Right atrium auricular region (tissue), 2 donors: Measurements from ENCODE around the gene MAD2L2. TPM values are rescaled to one million over a fixed set of nuclear protein-coding genes. Genes with fewer than 3 reads are reported as not detected.

Source experiments
- DNase-seq: peaks from one replicate; pipeline ENCODE4 v3.0.0-alpha.2; 2019; ENCODE audit warnings: low spot score
- H3K27ac ChIP-seq, 2 donors: fragments of 200-600 bp; sonication (generic); 1 replicate in 1 of 2; 2 replicates in 1 of 2; pipeline ENCODE4 v1.5.1; 2016 to 2019
- H3K27me3 ChIP-seq, 2 donors: fragments of 200-600 bp; sonication (generic); one replicate each; pipeline versions ENCODE4 v1.5.1 to v1.6.0; 2017 to 2019
- H3K36me3 ChIP-seq: fragments of 200-600 bp; sonication (generic); one replicate; pipeline ENCODE4 v1.5.1; 2016
- H3K4me1 ChIP-seq, 2 donors: fragments of 200-600 bp; sonication (generic); one replicate each; pipeline versions ENCODE4 v1.5.1 to v1.6.0; 2017 to 2019
- H3K4me3 ChIP-seq, 2 donors: fragments of 200-600 bp; sonication (generic); 1 replicate in 1 of 2; 2 replicates in 1 of 2; pipeline ENCODE4 v1.5.1; 2017 to 2019; ENCODE audit warnings: mild to moderate bottlenecking in 1 of 2, moderate library complexity in 1 of 2
- H3K9me3 ChIP-seq, 2 donors: fragments of 200-600 bp; sonication (generic); one replicate each; pipeline ENCODE4 v1.5.1; 2019
- total RNA-seq, 2 donors: library from RNA; depleted of rRNA; stranded (reverse); fragments of >200 nt; gene quantifications; one replicate each; pipeline ENCODE4 v1.1.0, GENCODE V29; 2016
- TF ChIP-seq, protein P1 (sequence below), 2 donors: fragments of 200-600 bp; sonication (generic); IDR thresholded peaks; one replicate each; pipeline ENCODE4 v1.5.1; 2019; ENCODE audit warnings: antibody characterized with exemption in 2 of 2

Gene MAD2L2
- total RNA-seq: 10 to 100 TPM; 18.7 to 31.1 TPM

DNA sequence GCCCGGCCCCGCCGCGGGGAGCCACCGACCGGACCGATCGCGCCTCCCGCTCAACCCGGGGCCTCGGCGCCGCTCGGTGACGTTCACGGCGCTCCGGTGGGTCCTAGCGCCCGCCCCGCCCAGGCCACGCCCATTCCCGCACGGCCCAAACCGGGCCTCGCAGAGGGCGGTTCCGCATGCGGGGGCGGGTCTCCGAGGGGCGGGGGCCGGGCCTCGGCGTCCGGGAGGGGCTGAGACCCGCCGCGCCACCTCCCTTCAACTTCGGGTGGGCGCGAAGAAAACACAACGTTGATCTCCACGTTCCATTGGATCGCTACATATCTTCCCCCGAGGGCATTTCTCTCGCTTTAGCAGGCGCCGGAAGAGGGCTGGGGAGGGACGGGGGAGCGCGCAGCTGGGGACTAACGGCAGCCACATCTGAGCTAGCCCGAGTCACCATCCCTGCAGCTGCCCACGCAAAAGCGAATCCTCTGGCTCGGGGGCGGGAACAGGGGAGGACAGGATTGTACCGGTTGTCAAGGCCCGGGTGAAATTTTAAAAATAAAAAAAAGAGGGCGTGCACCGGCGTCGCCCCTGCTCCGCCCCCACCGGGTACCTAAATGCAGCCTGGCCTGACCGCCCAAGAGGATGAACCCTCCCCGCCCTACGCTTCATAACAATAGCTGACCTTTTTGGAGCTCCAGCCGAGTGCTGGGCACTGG is at the start of gene MAD2L2:
TSS of gene MAD2L2 (minus strand) at position 78 of the 701 bp plus-strand sequence. CDS start 547 bp downstream, outside the sequence.
- TF ChIP-seq, protein P1, sequence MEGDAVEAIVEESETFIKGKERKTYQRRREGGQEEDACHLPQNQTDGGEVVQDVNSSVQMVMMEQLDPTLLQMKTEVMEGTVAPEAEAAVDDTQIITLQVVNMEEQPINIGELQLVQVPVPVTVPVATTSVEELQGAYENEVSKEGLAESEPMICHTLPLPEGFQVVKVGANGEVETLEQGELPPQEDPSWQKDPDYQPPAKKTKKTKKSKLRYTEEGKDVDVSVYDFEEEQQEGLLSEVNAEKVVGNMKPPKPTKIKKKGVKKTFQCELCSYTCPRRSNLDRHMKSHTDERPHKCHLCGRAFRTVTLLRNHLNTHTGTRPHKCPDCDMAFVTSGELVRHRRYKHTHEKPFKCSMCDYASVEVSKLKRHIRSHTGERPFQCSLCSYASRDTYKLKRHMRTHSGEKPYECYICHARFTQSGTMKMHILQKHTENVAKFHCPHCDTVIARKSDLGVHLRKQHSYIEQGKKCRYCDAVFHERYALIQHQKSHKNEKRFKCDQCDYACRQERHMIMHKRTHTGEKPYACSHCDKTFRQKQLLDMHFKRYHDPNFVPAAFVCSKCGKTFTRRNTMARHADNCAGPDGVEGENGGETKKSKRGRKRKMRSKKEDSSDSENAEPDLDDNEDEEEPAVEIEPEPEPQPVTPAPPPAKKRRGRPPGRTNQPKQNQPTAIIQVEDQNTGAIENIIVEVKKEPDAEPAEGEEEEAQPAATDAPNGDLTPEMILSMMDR (IDR thresholded peaks at IDR 0.05): peak in 1 of 2 donors; percentile 28
- H3K27ac ChIP-seq: peak within 1 kb of the TSS; percentile 84
- no peaks in the 10 kb centered on the region for H3K27me3 ChIP-seq
- H3K4me1 ChIP-seq: peaks cover 0 to 13% of the 10 kb centered on the region in 2 donors
- peak within 1 kb of the TSS; percentile 73 to 91 for H3K4me3 ChIP-seq
- H3K36me3 ChIP-seq: peaks cover 6% of the 10 kb centered on the region
- DNase-seq: peak; percentile 69
- no peaks in the 10 kb centered on the region for H3K9me3 ChIP-seq

DNA sequence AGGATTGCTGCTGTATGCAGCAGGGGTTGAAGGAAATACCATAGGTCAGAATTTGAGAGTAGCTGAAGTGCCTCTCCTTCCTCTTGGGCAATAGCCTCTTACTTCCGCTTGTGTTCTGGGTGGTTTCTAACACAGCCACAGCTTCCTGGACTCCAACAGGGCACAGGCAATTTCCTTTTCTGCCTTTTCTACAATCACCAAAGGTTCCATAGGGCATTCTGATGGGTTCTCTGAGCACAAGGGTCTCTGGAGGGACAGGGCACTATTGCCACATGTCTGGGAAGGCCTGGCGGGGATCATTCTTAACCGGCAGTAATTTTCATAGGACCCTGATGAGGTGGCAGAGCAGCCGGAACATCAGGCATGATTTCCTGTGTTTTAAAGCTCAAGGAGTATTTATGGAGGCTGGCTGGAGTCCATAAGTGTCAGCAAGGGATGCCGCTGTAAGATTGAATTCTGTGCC is 49.5 kb upstream of the MAD2L2 start:
- TF ChIP-seq, protein P1 (IDR thresholded peaks at IDR 0.05): no peak
- Histone ChIP-seq H3K4me1 (peaks cover 0 to 39% of the 10 kb centered on the region in 2 donors), H3K27me3 (no peaks in the 10 kb centered on the region), H3K36me3 (no peaks in the 10 kb centered on the region), H3K9me3 (no peaks in the 10 kb centered on the region), H3K4me3 (no peak overlapping the region), H3K27ac (peak overlapping the region; percentile 14 to 54)
- no peak for DNase-seq

DNA sequence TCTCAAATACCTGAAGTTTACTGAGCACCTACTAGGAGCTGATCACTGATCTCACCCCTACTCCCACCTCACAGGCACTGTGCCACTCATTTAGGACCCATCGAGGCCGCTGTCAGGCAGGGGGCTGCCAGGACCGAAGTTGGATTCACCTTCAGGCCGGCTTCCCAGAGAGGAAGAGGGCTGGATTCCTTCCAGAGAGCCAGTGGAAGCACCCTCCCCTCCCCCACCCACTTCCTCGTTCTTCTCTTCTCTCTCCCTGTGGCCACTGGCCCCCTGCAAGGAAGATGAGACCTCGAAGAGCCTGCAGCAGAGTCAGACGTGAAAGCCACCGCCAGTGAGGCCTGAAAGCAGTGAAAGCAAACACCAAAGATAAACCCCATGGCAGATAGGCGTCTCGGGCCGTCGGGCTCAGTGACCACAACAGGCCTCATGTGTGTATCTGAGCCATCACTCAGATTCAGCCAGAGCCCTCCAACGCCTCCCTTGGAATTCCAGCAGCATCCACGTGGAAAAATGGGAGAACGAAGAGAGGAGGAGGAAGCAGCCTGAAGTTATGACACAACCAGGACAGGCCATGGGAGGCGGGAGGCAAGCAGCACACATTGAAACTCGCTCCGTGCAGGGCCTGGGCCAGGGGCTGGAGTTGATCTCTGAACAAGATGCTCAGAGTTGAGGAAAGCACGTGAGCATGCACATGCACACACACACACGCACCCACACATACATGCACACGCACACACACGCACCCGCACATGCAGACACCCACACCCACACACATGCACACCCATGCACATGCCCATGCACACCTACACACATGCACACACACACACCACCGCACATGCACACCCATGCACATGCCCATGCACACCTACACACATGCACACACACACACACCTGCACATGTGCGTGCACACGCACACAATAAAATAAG is 48.8 kb upstream of the MAD2L2 start:
- Histone ChIP-seq H3K4me3 (no peak overlapping the region), H3K9me3 (no peaks in the 10 kb centered on the region), H3K27ac (no peak overlapping the region), H3K4me1 (peaks cover 0 to 36% of the 10 kb centered on the region in 2 donors), H3K27me3 (no peaks in the 10 kb centered on the region), H3K36me3 (no peaks in the 10 kb centered on the region)
- TF ChIP-seq, protein P1 (IDR thresholded peaks at IDR 0.05): no peak
- DNase-seq: no peak

DNA sequence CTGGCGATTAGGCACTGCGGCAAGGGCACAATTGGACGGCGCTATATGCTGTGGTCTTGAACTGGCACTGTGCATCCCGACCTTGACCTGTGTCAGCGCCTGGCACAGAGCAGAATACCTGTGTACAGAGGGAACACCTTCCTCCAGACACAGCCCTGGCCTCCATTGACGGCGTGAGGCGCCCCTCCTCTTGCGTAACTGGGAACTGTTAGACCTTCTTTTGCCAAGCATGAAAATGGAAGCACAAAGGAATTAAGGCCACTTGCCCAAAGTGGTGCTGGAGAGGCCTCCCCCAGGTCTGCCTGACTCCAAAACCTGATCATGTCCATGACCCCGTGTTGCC is 48.2 kb upstream of the MAD2L2 start:
- H3K9me3 ChIP-seq: no peaks in the 10 kb centered on the region
- TF ChIP-seq, protein P1 (IDR thresholded peaks at IDR 0.05): no peak
- peaks cover 0 to 36% of the 10 kb centered on the region in 2 donors for H3K4me1 ChIP-seq
- H3K27ac ChIP-seq: no peak overlapping the region
- no peak overlapping the region for H3K4me3 ChIP-seq
- no peaks in the 10 kb centered on the region for H3K27me3 ChIP-seq
- H3K36me3 ChIP-seq: no peaks in the 10 kb centered on the region
- no peak for DNase-seq

DNA sequence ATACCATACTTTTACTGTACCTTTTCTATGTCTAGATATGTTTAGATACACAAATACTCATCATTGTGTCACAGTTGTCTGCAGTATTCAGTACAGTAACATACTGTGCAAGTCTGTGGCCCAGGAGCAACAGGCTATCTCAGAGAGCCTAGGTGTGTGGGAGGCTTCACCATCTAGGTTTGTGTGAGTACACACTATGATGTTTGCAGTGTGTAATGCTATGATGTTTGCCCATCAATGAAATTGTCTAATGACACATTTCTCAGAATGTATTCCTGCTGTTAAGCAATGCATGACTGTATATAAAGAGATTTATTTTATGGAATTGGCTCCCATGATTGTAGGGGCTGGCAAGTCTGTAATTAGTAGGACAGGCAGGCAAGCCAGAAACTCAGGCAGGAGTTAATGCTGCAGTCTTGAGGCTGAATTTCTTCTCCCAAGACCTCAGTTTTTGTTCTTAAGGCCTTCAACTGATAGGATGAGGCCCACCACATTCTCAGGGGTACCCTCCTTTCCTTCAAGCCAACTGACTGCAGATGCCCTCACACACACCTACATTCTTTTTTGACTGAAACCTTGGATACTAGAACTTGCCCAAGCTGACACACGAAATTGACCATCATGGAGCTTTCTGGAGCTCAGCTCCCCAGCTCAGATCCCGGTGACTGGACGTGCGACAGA is 47.3 kb upstream of the MAD2L2 start:
- no peaks in the 10 kb centered on the region for H3K36me3 ChIP-seq
- no peaks in the 10 kb centered on the region for H3K27me3 ChIP-seq
- no peak for DNase-seq
- no peak overlapping the region for H3K27ac ChIP-seq
- TF ChIP-seq, protein P1 (IDR thresholded peaks at IDR 0.05): no peak
- no peaks in the 10 kb centered on the region for H3K9me3 ChIP-seq
- H3K4me3 ChIP-seq: no peak overlapping the region
- H3K4me1 ChIP-seq: peaks cover 0 to 36% of the 10 kb centered on the region in 2 donors
